ENCODE results near the gene KIRREL3.

Gene KIRREL3

GRCh38 chr11:126446581-126446980, 554.0 kb downstream of the KIRREL3 start:
- TF ChIP-seq CTCF (IDR thresholded peaks at IDR 0.05; ENCODE audit: insufficient read depth, low read depth, low read length, missing control alignments) = no peak
- DNase-seq (ENCODE audit: low read depth) = no peak
- H3K4me3 ChIP-seq (ENCODE audit: low read length) = no peak overlapping the region

GRCh38 chr11:126444072-126444471, 556.5 kb downstream of the KIRREL3 start:
- DNase-seq (ENCODE audit: low read depth) = no peak
- no peak overlapping the region for H3K4me3 ChIP-seq (ENCODE audit: low read length)
- TF ChIP-seq CTCF (IDR thresholded peaks at IDR 0.05; ENCODE audit: insufficient read depth, low read depth, low read length, missing control alignments) = no peak

GRCh38 chr11:126443120-126443519, 557.5 kb downstream of the KIRREL3 start:
- no peak overlapping the region for H3K4me3 ChIP-seq (ENCODE audit: low read length)
- no peak for TF ChIP-seq CTCF (IDR thresholded peaks at IDR 0.05; ENCODE audit: insufficient read depth, low read depth, low read length, missing control alignments)
- DNase-seq (ENCODE audit: low read depth) = no peak

GRCh38 chr11:126440792-126441514, 559.6 kb downstream of the KIRREL3 start:
- no peak overlapping the region for H3K4me3 ChIP-seq (ENCODE audit: low read length)
- DNase-seq (ENCODE audit: low read depth) = peak; percentile 66
- peak; percentile 86 for TF ChIP-seq CTCF (IDR thresholded peaks at IDR 0.05; ENCODE audit: insufficient read depth, low read depth, low read length, missing control alignments)

- no peak for DNase-seq (ENCODE audit: low read depth)
- no peak overlapping the region for H3K4me3 ChIP-seq (ENCODE audit: low read length)
- TF ChIP-seq CTCF (IDR thresholded peaks at IDR 0.05; ENCODE audit: insufficient read depth, low read depth, low read length, missing control alignments) = no peak
These were observed 560.3 kb downstream of the KIRREL3 start for GRCh38 chr11:126440276-126440675.

- H3K4me3 ChIP-seq (ENCODE audit: low read length) = no peak overlapping the region
- no peak for DNase-seq (ENCODE audit: low read depth)
- no peak for TF ChIP-seq CTCF (IDR thresholded peaks at IDR 0.05; ENCODE audit: insufficient read depth, low read depth, low read length, missing control alignments)
These were observed 561.9 kb downstream of the KIRREL3 start for GRCh38 chr11:126438691-126439090.

GRCh38 chr11:126438272-126438671, 562.3 kb downstream of the KIRREL3 start:
- H3K4me3 ChIP-seq (ENCODE audit: low read length) = no peak overlapping the region
- DNase-seq (ENCODE audit: low read depth) = no peak
- no peak for TF ChIP-seq CTCF (IDR thresholded peaks at IDR 0.05; ENCODE audit: insufficient read depth, low read depth, low read length, missing control alignments)

All from epithelial cell of esophagus (primary cell).